Heart right ventricle (tissue), 16 donors: Measurements from ENCODE around the gene TREM1. TPM values are rescaled to one million over a fixed set of nuclear protein-coding genes. Genes with fewer than 3 reads are reported as not detected.

Source experiments
- ATAC-seq, 8 donors: fragments of 200-7000 bp; cut with Tn5 transposase; one replicate each; pipeline ENCODE4 v1.9.1; 2020; ENCODE audit warnings: mild to moderate bottlenecking in 8 of 8, moderate library complexity in 8 of 8, moderate number of reproducible peaks in 1 of 8
- DNase-seq, 2 donors: peaks; one replicate each; pipeline ENCODE4 v3.0.0-alpha.2; 2020
- H3K27ac ChIP-seq, 10 donors: fragments of 200-600 bp; sonication (generic) in 2 of 10; one replicate each; pipeline versions ENCODE4 v1.5.0 to v1.8.0; 2020 to 2022; ENCODE audit warnings: mild to moderate bottlenecking in 3 of 10
- H3K27me3 ChIP-seq, 7 donors: fragments of 200-600 bp; one replicate each; pipeline ENCODE4 v1.8.0; 2021 to 2022; ENCODE audit warnings: mild to moderate bottlenecking in 2 of 7
- H3K36me3 ChIP-seq, 9 donors: fragments of 200-600 bp; sonication (generic) in 1 of 9; one replicate each; pipeline versions ENCODE4 v1.5.0 to v1.8.0; 2020 to 2022; ENCODE audit warnings: mild to moderate bottlenecking in 2 of 9
- H3K4me1 ChIP-seq, 9 donors: fragments of 200-600 bp; sonication (generic) in 1 of 9; one replicate each; pipeline versions ENCODE4 v1.5.0 to v1.8.0; 2020 to 2022; ENCODE audit warnings: mild to moderate bottlenecking in 4 of 9
- H3K4me3 ChIP-seq, 10 donors: fragments of 200-600 bp; sonication (generic) in 2 of 10; one replicate each; pipeline versions ENCODE4 v1.5.0 to v1.8.0; 2020 to 2022; ENCODE audit warnings: mild to moderate bottlenecking in 7 of 10, moderate library complexity in 2 of 10
- H3K9me3 ChIP-seq, 11 donors: fragments of 200-600 bp in 10 of 11; sonication (generic) in 2 of 11; one replicate each; pipeline versions ENCODE4 v1.5.0 to v1.8.0; 2013 to 2022; ENCODE audit warnings: mild to moderate bottlenecking in 2 of 11, control low read depth in 1 of 11, moderate library complexity in 1 of 11
- CTCF ChIP-seq, 9 donors: fragments of 200-600 bp; sonication (generic) in 2 of 9; IDR thresholded peaks; one replicate each; pipeline versions ENCODE4 v1.5.0 to v1.8.0; 2021 to 2022; ENCODE audit warnings: antibody characterized with exemption in 9 of 9, mild to moderate bottlenecking in 5 of 9, moderate library complexity in 1 of 9
- WGBS, 2 donors: extraction: QIAGEN DNeasy Blood & Tissue Kit; methylation state at CpG; one replicate each; pipeline ENCODE4 v1.1.7; 2013; ENCODE audit warnings: inconsistent platforms in 1 of 2; 5-methylcytosine and 5-hydroxymethylcytosine counted together
- intact Hi-C, 10 donors: fragments of 100-400 bp; cut with DNase I; formaldehyde crosslinking; loops; one replicate each; pipeline versions ENCODE4 v1.11.1 to v1.14.2; 2022
- polyA plus RNA-seq, 2 donors: library from polyadenylated mRNA; stranded (reverse); fragments of 200-250 nt; gene quantifications; one replicate each; pipeline ENCODE4 v1.2.3, GENCODE V29; 2013
- total RNA-seq, 10 donors: library from RNA; stranded (reverse); fragmentation: NEBNext Ultra II Directional in 3 of 10; extraction: Animal tissue kit (Norgen Biotek cat#: 25700) in 3 of 10; gene quantifications; one replicate each; pipeline versions ENCODE4 v1.2.1 to v1.2.4, GENCODE V29; 2021 to 2023
- donor health status: Arrhythmogenic right ventricular cardiomyopathy.
- donor health status: ischemic (EF 13 %, LVEDD 7.1; RV severe dilation, severe dysfunction).
- donor health status: healthy with polysubstance abuse.
- donor health status: DM: no; HTN: yes; CAD: no.
- donor health status: DM: no; HTN: no; CAD: no.
- donor health status: ischemic (EF 25% LVEDD 6.9; RV normal size, moderate dysfunction).
- donor health status: ischemic (EF 25% LVEDD 5.7; RV mildly dilated, moderate dysfunction).
- donor health status: healthy.
- donor health status: DM: yes; HTN: yes; CAD: no.
- donor health status: Ischemic cardiomyopathy.
- donor health status: ischemic (EF 35%, LVEDD 5.7; RV mildly dilated, moderate dysfunction).
- donor health status: nonischemic (EF 11% LVEDD 7.7; RV severe dilation, severe dysfunction).
- donor health status: DM: yes; HTN: yes; CAD: no.
- donor health status: PGD.
- donor health status: ischemic (EF 29% LVEDD 5.4; RV normal size, mild dysfunction).
- donor health status: nonischemic (EF 23%, LVEDD 6.1; RV moderate dilation, normal function).

Gene TREM1
- total and polyA plus RNA-seq, 12 donors, result 0.35 to 12.4 (median 1.00) TPM; not detected in 1

GRCh38 chr6:41239467-41240159, 46.9 kb downstream of the TREM1 start:
- intact Hi-C loops, result no loop called here
- no peak for TF ChIP-seq CTCF (IDR thresholded peaks at IDR 0.05)
- Histone ChIP-seq H3K27ac (no peak overlapping the region), H3K36me3 (no peaks in the 10 kb centered on the region), H3K4me1 (peaks cover 0 to 5% (median 0%) of the 10 kb centered on the region in 9 donors), H3K4me3 (no peak overlapping the region), H3K9me3 (no peaks in the 10 kb centered on the region), H3K27me3 (peaks cover 0 to 46% (median 39%) of the 10 kb centered on the region in 7 donors)
- no peak for ATAC-seq
- WGBS, 2 donors, result 7 to 8% methylated on average over 22 of the region's 22 CpGs
- no peak for DNase-seq

GRCh38 chr6:41237128-41237527, 49.4 kb downstream of the TREM1 start:
- Histone ChIP-seq H3K27me3 (peaks cover 0 to 46% (median 37%) of the 10 kb centered on the region in 7 donors), H3K4me3 (no peak overlapping the region), H3K36me3 (no peaks in the 10 kb centered on the region), H3K4me1 (peaks cover 0 to 5% (median 0%) of the 10 kb centered on the region in 9 donors), H3K9me3 (no peaks in the 10 kb centered on the region), H3K27ac (no peak overlapping the region)
- no peak for ATAC-seq
- intact Hi-C loops, result no loop called here
- DNase-seq, result no peak
- 71 to 77% methylated on average over 5 of the region's 5 CpGs for WGBS, 2 donors
- no peak for TF ChIP-seq CTCF (IDR thresholded peaks at IDR 0.05)

GRCh38 chr6:41236276-41236675, 50.2 kb downstream of the TREM1 start:
- Histone ChIP-seq H3K9me3 (no peaks in the 10 kb centered on the region), H3K27me3 (peaks cover 0 to 44% (median 32%) of the 10 kb centered on the region in 7 donors), H3K27ac (no peak overlapping the region), H3K36me3 (no peaks in the 10 kb centered on the region), H3K4me3 (no peak overlapping the region), H3K4me1 (peaks cover 0 to 5% (median 0%) of the 10 kb centered on the region in 9 donors)
- ATAC-seq (no peak), DNase-seq (no peak)
- no peak for TF ChIP-seq CTCF (IDR thresholded peaks at IDR 0.05)
- intact Hi-C loops, result no loop called here
- WGBS, 2 donors, result 79 to 89% methylated on average over 4 of the region's 4 CpGs

- intact Hi-C loops, result no loop called here
- no peak for ATAC-seq
- WGBS, 2 donors, result 79 to 84% methylated on average over 6 of the region's 6 CpGs
Observed at GRCh38 chr6:41232667-41233066, 53.8 kb downstream of the TREM1 start.

More at GRCh38 chr6:41232667-41233066, 53.8 kb downstream of the TREM1 start:
- no peak overlapping the region for H3K4me3 ChIP-seq
- no peaks in the 10 kb centered on the region for H3K4me1 ChIP-seq
- H3K27ac ChIP-seq, result no peak overlapping the region
- H3K9me3 ChIP-seq, result no peaks in the 10 kb centered on the region
- H3K27me3 ChIP-seq, result peaks cover 0 to 25% (median 15%) of the 10 kb centered on the region in 7 donors
- no peaks in the 10 kb centered on the region for H3K36me3 ChIP-seq
- no peak for DNase-seq
- no peak for TF ChIP-seq CTCF (IDR thresholded peaks at IDR 0.05)
